ENCODE data around the gene MCUB.
"Not testable (repeated sequence)": the region's sequence is repeated elsewhere in the genome, so short reads cannot be mapped to it uniquely, and the experiment has no call there.

Gene MCUB

GRCh38 chr4:109562457-109563239 lies 2.6 kb downstream of the MCUB start:
- no peak for ATAC-seq
- peaks cover 56% of the 10 kb centered on the region for H3K4me1 Mint-ChIP-seq
- no peaks in the 10 kb centered on the region for H3K9me3 Mint-ChIP-seq

GRCh38 chr4:109571494-109571893 lies 11.4 kb downstream of the MCUB start:
- Mint-ChIP-seq H3K4me3 (no peak overlapping the region), H3K27ac (no peak overlapping the region), H3K4me1 (peaks cover 58% of the 10 kb centered on the region)

More at GRCh38 chr4:109562457-109563239, 2.6 kb downstream of the MCUB start:
- H3K27me3 Mint-ChIP-seq: no peaks in the 10 kb centered on the region
- H3K27ac Mint-ChIP-seq: no peak overlapping the region
- peak overlapping the region; percentile 55 to 89 for H3K4me3 Mint-ChIP-seq
- peak in 1 of 2 donors; percentile 26 for DNase-seq

GRCh38 chr4:109572154-109572553 lies 12.1 kb downstream of the MCUB start:
- Mint-ChIP-seq H3K27ac (no peak overlapping the region), H3K27me3 (no peaks in the 10 kb centered on the region), H3K4me3 (no peak overlapping the region), H3K4me1 (peaks cover 63% of the 10 kb centered on the region), H3K9me3 (no peaks in the 10 kb centered on the region)
- ATAC-seq: no peak
- no peak for DNase-seq

More at GRCh38 chr4:109571494-109571893, 11.4 kb downstream of the MCUB start:
- Mint-ChIP-seq H3K27me3 (no peaks in the 10 kb centered on the region), H3K9me3 (no peaks in the 10 kb centered on the region)
- DNase-seq: no peak
- no peak for ATAC-seq

- Mint-ChIP-seq H3K9me3 (no peaks in the 10 kb centered on the region), H3K27ac (no peak overlapping the region), H3K4me3 (peak overlapping the region; percentile 8 to 35), H3K4me1 (peaks cover 69% of the 10 kb centered on the region), H3K27me3 (no peaks in the 10 kb centered on the region)
- ATAC-seq: peak; percentile 57
- DNase-seq: no peak
Measured at GRCh38 chr4:109574443-109574850, 14.4 kb downstream of the MCUB start.

GRCh38 chr4:109574931-109575804 lies 15.1 kb downstream of the MCUB start:
- peak overlapping the region; percentile 8 to 35 for H3K4me3 Mint-ChIP-seq
- ATAC-seq: peak; percentile 60

GRCh38 chr4:109576462-109576861 lies 16.4 kb downstream of the MCUB start:
- no peak overlapping the region for H3K27ac Mint-ChIP-seq
- DNase-seq: no peak
- peaks cover 0 to 5% of the 10 kb centered on the region in 2 donors for H3K9me3 Mint-ChIP-seq
- no peak overlapping the region for H3K4me3 Mint-ChIP-seq
- H3K4me1 Mint-ChIP-seq: peaks cover 56% of the 10 kb centered on the region
- ATAC-seq: no peak
- H3K27me3 Mint-ChIP-seq: no peaks in the 10 kb centered on the region

More at GRCh38 chr4:109574931-109575804, 15.1 kb downstream of the MCUB start:
- DNase-seq: no peak
- Mint-ChIP-seq H3K4me1 (peaks cover 64% of the 10 kb centered on the region), H3K27me3 (no peaks in the 10 kb centered on the region), H3K9me3 (no peaks in the 10 kb centered on the region), H3K27ac (no peak overlapping the region)

DNA sequence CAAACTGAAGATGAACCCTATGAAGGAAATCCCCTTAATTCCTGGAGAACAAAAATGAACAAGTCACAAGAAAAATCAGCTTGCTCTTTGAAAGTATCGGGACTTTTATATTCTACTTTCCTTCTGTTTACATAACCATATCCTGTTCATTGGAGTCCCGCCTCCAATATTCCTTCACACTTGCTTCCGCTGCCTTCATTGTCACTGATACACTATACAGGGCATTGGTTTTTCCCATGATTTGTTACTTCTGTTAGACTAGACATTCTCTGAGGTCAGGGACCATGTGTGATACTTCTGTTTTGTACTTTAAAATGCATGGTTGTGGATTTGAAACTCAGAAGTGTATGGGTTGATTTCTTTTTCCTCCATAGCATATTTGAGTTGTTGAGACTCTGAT lies 18.8 kb downstream of the MCUB start:
- no peak for DNase-seq

DNA sequence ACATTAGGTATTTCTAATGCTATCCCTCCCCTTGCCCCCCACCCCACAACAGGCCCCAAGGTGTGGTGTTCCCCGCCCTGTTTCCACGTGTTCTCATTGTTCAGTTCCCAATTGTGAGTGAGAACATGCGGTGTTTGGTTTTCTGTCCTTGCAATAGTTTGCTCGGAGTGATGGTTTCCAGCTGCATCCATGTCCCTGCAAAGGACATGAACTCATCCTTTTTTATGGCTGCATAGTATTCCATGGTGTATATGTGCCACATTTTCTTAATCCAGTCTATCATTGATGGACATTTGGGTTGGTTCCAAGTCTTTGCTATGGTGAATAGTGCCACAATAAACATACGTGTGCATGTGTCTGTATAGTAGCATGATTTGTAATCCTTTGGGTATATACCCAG lies 20.0 kb downstream of the MCUB start:
- H3K9me3 Mint-ChIP-seq, H3K27me3 Mint-ChIP-seq, DNase-seq, ATAC-seq, H3K27ac Mint-ChIP-seq, H3K4me3 Mint-ChIP-seq: not testable (repeated sequence)
- peaks cover 46% of the 10 kb centered on the region for H3K4me1 Mint-ChIP-seq

More for the DNA sequence above, 18.8 kb downstream of the MCUB start:
- no peak for ATAC-seq
- Mint-ChIP-seq H3K27ac (peak overlapping the region in 1 of 2 donors; percentile 26), H3K9me3 (peaks cover 5 to 6% of the 10 kb centered on the region in 2 donors), H3K4me3 (no peak overlapping the region), H3K27me3 (no peaks in the 10 kb centered on the region), H3K4me1 (peaks cover 46% of the 10 kb centered on the region)

DNA sequence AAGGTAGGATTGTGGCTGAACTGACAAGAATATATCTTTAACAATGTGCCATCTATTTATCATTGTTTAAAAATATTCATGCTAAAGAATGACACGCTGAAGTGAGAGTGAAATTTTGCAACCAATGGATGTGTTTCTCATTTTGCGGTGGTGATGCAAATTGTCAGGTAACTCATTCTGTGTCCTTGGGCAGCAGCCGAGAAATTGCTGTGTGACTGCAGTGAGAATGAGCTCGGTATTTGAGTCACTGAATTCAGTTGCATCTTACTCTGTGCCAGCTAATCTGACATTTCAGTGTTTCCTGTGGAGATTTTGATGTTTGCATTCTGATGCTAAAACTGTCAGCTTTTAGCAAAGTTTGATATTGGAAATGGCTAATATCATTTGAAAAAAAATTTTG lies 28.1 kb downstream of the MCUB start:
- ATAC-seq (peak; percentile 100), DNase-seq (peak; percentile 49 to 74)
- peak overlapping the region; percentile 28 to 36 for H3K4me3 Mint-ChIP-seq
- H3K27ac Mint-ChIP-seq: peak overlapping the region in 1 of 2 donors; percentile 35
- peaks cover 4 to 8% of the 10 kb centered on the region in 2 donors for H3K9me3 Mint-ChIP-seq
- peaks cover 66% of the 10 kb centered on the region for H3K4me1 Mint-ChIP-seq
- H3K27me3 Mint-ChIP-seq: no peaks in the 10 kb centered on the region

DNA sequence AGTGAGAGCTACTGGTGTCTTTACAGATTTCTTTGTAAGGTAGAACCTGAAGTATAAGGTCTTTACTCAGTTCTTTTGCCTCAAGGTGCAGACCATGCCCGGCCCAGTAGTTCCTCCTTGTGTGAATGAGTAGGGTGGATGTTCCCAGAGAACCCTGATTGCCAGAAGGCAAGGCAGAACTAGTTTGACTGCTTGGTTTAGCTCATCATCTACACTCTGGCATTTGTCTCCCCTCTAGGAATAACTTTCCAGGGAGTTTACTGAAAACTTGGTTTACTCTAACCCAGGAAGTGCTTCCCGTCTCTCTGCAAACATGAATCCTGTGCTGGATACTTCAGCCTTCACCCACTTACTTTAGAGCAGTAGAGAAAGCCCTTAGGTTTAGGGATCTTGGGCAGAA lies 29.1 kb downstream of the MCUB start:
- H3K27ac Mint-ChIP-seq: no peak overlapping the region
- peaks cover 0 to 8% of the 10 kb centered on the region in 2 donors for H3K9me3 Mint-ChIP-seq
- DNase-seq (no peak), ATAC-seq (no peak)
- H3K4me3 Mint-ChIP-seq: peak overlapping the region in 1 of 2 donors; percentile 10
- H3K27me3 Mint-ChIP-seq: no peaks in the 10 kb centered on the region
- peaks cover 60% of the 10 kb centered on the region for H3K4me1 Mint-ChIP-seq

DNA sequence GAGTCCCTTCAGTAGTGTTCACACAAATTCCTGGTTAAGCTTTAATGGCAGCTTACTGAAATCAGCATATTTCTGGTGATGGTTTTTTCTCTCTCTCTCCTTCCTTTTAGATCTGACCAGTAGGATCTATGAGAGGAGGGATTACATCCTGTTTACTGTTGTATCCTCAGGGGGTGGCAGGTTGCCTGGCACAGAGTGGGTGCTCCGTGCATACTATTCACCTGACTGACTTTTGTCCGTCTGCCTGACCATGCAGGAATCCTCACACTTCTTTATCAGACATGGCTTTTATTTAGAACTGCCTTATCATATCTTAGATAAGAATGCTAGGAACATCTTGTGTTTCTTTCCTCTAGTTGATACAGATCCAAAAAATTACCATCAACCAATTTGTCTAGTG lies 29.6 kb downstream of the MCUB start:
- peak overlapping the region in 1 of 2 donors; percentile 10 for H3K4me3 Mint-ChIP-seq
- no peak for ATAC-seq
- H3K27me3 Mint-ChIP-seq: no peaks in the 10 kb centered on the region
- H3K4me1 Mint-ChIP-seq: peaks cover 60% of the 10 kb centered on the region
- H3K27ac Mint-ChIP-seq: no peak overlapping the region
- DNase-seq: no peak
- H3K9me3 Mint-ChIP-seq: peaks cover 0 to 8% of the 10 kb centered on the region in 2 donors

- H3K27ac Mint-ChIP-seq: peak overlapping the region in 1 of 2 donors; percentile 91
Measured at GRCh38 chr4:109590905-109591304, 30.9 kb downstream of the MCUB start.

DNA sequence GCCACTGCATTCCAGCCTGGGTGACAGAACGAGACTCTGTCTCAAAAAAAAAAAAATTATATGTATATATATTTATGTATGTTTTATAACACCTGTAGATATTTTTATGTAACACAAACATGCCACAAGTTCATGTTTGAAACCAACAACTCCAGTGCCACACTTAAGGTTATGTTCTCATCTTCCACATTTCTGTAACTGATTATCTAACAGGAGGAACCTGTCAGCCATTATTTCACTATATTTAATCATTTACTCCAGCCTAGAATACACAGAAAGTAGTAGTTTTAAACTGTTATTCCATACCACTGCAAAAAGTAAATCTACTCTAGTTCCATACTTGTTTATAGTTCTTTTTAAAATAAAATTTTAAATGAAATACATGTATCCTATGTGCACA lies 32.3 kb downstream of the MCUB start:
- H3K27ac Mint-ChIP-seq: no peak overlapping the region

More at GRCh38 chr4:109590905-109591304, 30.9 kb downstream of the MCUB start:
- Mint-ChIP-seq H3K4me1 (peaks cover 47% of the 10 kb centered on the region), H3K27me3 (no peaks in the 10 kb centered on the region), H3K4me3 (peak overlapping the region; percentile 17 to 39), H3K9me3 (peaks cover 0 to 5% of the 10 kb centered on the region in 2 donors)
- no peak for DNase-seq
- no peak for ATAC-seq

GRCh38 chr4:109595123-109595522 lies 35.1 kb downstream of the MCUB start:
- H3K4me1 Mint-ChIP-seq: peaks cover 34% of the 10 kb centered on the region
- not testable (repeated sequence) for ATAC-seq, H3K9me3 Mint-ChIP-seq, H3K27ac Mint-ChIP-seq, H3K4me3 Mint-ChIP-seq, DNase-seq, H3K27me3 Mint-ChIP-seq

More for the DNA sequence above, 32.3 kb downstream of the MCUB start:
- ATAC-seq (no peak), DNase-seq (no peak)
- Mint-ChIP-seq H3K27me3 (no peaks in the 10 kb centered on the region), H3K9me3 (no peaks in the 10 kb centered on the region), H3K4me1 (peaks cover 39% of the 10 kb centered on the region), H3K4me3 (no peak overlapping the region)

DNA sequence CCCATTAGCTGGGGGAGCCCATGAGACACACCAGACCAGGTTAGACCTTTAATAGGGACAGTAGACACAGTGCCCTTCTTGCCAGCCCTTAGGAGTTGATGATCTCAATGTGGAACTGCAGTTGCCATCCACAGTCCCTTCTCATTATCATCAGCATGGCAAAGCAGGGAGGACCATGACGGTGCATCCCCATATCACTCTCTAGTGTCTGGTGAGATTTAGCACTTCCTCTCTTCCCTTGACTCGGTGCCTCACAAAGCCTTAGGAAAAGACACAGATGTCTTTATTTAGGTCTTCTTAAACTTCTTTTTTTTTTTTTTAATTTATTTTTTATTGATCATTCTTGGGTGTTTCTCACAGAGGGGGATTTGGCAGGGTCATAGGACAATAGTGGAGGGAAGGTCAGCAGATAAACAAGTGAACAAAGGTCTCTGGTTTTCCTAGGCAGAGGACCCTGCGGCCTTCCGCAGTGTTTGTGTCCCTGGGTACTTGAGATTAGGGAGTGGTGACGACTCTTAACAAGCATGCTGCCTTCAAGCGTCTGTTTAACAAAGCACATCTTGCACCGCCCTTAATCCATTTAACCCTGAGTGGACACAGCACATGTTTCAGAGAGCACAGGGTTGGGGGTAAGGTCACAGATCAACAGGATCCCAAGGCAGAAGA lies 36.5 kb downstream of the MCUB start:
- not testable (repeated sequence) for DNase-seq, H3K9me3 Mint-ChIP-seq, ATAC-seq, H3K27ac Mint-ChIP-seq, H3K27me3 Mint-ChIP-seq, H3K4me3 Mint-ChIP-seq
- H3K4me1 Mint-ChIP-seq: peaks cover 28% of the 10 kb centered on the region
